Neural progenitor cell (in vitro differentiated cells): ENCODE data around the gene PLCB1. TPM values are rescaled to one million over a fixed set of nuclear protein-coding genes. Genes with fewer than 3 reads are reported as not detected.
A peak's percentile ranks its signal among the peaks of the same experiment; 100 is the strongest.

Experiments used
- DNase-seq: peaks from one replicate; pipeline ENCODE4 v3.0.0-alpha.2; 2016; ENCODE audit warnings: low spot score
- H2AFZ ChIP-seq: fragments of 200-600 bp; sonication (generic); replicated peaks from 2 replicates; pipeline ENCODE4 v1.6.1; 2016; ENCODE audit warnings: antibody characterized with exemption
- H3F3A ChIP-seq: fragments of 200-600 bp; sonication (generic); 2 replicates; pipeline ENCODE4 v1.6.1; 2016; ENCODE audit warnings: antibody characterized with exemption, low read depth
- H3K27ac ChIP-seq: fragments of 200-600 bp; sonication (generic); 2 replicates; pipeline ENCODE4 v1.5.1; 2016; ENCODE audit warnings: mild to moderate bottlenecking
- H3K27me3 ChIP-seq: fragments of 200-600 bp; sonication (generic); 2 replicates; pipeline ENCODE4 v1.6.1; 2016; ENCODE audit warnings: mild to moderate bottlenecking, moderate library complexity
- H3K36me3 ChIP-seq: fragments of 200-600 bp; sonication (generic); 2 replicates; pipeline ENCODE4 v1.5.1; 2016
- H3K4me1 ChIP-seq: fragments of 200-600 bp; sonication (generic); 2 replicates; pipeline ENCODE4 v1.6.1; 2016; ENCODE audit warnings: mixed run types
- H3K4me2 ChIP-seq: fragments of 200-600 bp; sonication (generic); 2 replicates; pipeline ENCODE4 v1.6.1; 2016
- H3K4me3 ChIP-seq: fragments of 200-600 bp; sonication (generic); 2 replicates; pipeline ENCODE4 v1.5.1; 2016
- H3K79me2 ChIP-seq: fragments of 200-600 bp; sonication (generic); 2 replicates; pipeline ENCODE4 v1.6.1; 2016; ENCODE audit warnings: low read depth
- H3K9ac ChIP-seq: fragments of 200-600 bp; sonication (generic); 2 replicates; pipeline ENCODE4 v1.6.1; 2016
- H3K9me3 ChIP-seq: fragments of 200-600 bp; sonication (generic); 2 replicates; pipeline ENCODE4 v1.5.1; 2016; ENCODE audit warnings: low read depth
- H4K20me1 ChIP-seq: fragments of 200-600 bp; sonication (generic); 2 replicates; pipeline ENCODE4 v1.6.1; 2016; ENCODE audit warnings: low read depth
- H3K27ac Mint-ChIP-seq: 3 replicates; pipeline ENCODE4 v1.8.0; 2021; ENCODE audit warnings: mixed read lengths
- H3K27me3 Mint-ChIP-seq: 2 replicates; pipeline ENCODE4 v1.8.0; 2022; ENCODE audit warnings: low read depth, mild to moderate bottlenecking, inconsistent platforms, moderate library complexity, mixed read lengths; ENCODE audit not compliant: insufficient read depth
- H3K36me3 Mint-ChIP-seq: 3 replicates; pipeline ENCODE4 v1.8.0; 2021; ENCODE audit warnings: mixed read lengths
- H3K4me1 Mint-ChIP-seq: 3 replicates; pipeline ENCODE4 v1.8.0; 2021; ENCODE audit warnings: mixed read lengths
- H3K4me3 Mint-ChIP-seq: 3 replicates; pipeline ENCODE4 v1.8.0; 2021; ENCODE audit warnings: mild to moderate bottlenecking, moderate library complexity, mixed read lengths
- H3K9me3 Mint-ChIP-seq: 3 replicates; pipeline ENCODE4 v1.8.0; 2020; ENCODE audit warnings: mixed read lengths
- EZH2 ChIP-seq: fragments of 200-600 bp; sonication (generic); IDR thresholded peaks from 2 replicates; pipeline ENCODE4 v1.6.1; 2017; ENCODE audit warnings: antibody characterized with exemption, mild to moderate bottlenecking, moderate library complexity
- EZH2phosphoT487 ChIP-seq: fragments of 200-600 bp; sonication (generic); IDR thresholded peaks from 2 replicates; pipeline ENCODE4 v1.6.1; 2017; ENCODE audit warnings: antibody characterized with exemption
- total RNA-seq: library from RNA; depleted of rRNA; stranded (reverse); fragments of >200 nt; gene quantifications from 2 replicates; pipeline ENCODE4 v1.2.3, GENCODE V29; 2015; ENCODE audit warnings: low replicate concordance
- TF ChIP-seq, protein P1 (sequence below): fragments of 200-600 bp; sonication (generic); IDR thresholded peaks from 2 replicates; pipeline ENCODE4 v1.5.1; 2017; ENCODE audit warnings: antibody characterized with exemption, mild to moderate bottlenecking

Gene PLCB1
- total RNA-seq, 1 donor from 2014 or later, result 30.2 TPM

DNA sequence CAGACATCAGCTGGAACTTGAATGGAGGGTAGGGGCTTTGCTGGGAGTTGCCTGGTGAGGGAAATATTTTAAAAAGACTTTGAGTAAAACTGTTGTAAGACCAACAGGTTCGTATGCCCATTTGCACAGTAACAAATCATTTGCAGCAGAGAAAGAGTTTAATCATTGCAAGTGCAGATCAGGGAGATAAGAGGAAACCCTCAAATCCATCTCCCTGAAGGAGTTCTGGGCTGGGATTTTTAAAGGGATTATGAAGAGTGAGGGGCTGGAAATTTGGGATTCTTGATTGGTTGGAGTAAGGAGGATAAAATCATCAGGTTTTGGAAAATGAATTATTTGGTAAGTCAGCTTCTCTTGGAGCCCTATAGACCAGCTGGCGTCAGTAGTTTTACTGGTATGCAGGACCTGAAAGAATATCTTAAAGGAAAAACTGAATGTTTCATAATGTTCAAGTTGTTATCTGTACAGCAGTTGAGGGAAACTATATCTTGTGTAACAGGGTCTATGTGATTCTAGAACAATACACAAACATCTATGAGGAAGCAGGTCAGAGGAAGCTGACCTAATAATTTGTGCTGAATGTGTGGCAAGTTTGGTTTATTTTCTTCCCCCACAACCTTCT, 295.5 kb downstream of the PLCB1 start:
- no peaks in the 10 kb centered on the region for H3K9me3 ChIP-seq
- TF ChIP-seq EZH2, result no peak
- no peak for TF ChIP-seq EZH2phosphoT487
- TF ChIP-seq, protein P1, sequence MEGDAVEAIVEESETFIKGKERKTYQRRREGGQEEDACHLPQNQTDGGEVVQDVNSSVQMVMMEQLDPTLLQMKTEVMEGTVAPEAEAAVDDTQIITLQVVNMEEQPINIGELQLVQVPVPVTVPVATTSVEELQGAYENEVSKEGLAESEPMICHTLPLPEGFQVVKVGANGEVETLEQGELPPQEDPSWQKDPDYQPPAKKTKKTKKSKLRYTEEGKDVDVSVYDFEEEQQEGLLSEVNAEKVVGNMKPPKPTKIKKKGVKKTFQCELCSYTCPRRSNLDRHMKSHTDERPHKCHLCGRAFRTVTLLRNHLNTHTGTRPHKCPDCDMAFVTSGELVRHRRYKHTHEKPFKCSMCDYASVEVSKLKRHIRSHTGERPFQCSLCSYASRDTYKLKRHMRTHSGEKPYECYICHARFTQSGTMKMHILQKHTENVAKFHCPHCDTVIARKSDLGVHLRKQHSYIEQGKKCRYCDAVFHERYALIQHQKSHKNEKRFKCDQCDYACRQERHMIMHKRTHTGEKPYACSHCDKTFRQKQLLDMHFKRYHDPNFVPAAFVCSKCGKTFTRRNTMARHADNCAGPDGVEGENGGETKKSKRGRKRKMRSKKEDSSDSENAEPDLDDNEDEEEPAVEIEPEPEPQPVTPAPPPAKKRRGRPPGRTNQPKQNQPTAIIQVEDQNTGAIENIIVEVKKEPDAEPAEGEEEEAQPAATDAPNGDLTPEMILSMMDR, result no peak
- no peaks in the 10 kb centered on the region for H3K79me2 ChIP-seq
- Mint-ChIP-seq H3K36me3 (no peaks in the 10 kb centered on the region), H3K27me3 (no peaks in the 10 kb centered on the region), H3K4me1 (peaks cover 28% of the 10 kb centered on the region), H3K9me3 (peaks cover 4% of the 10 kb centered on the region), H3K4me3 (no peak overlapping the region), H3K27ac (no peak overlapping the region)
- H4K20me1 ChIP-seq, result no peaks in the 10 kb centered on the region
- no peak overlapping the region for H3K9ac ChIP-seq
- no peaks in the 10 kb centered on the region for H3F3A ChIP-seq
- H2AFZ ChIP-seq, result no peak overlapping the region
- H3K27me3 ChIP-seq, result no peaks in the 10 kb centered on the region
- no peak for DNase-seq
- H3K36me3 ChIP-seq, result no peaks in the 10 kb centered on the region
- H3K4me1 ChIP-seq, result peaks cover 9% of the 10 kb centered on the region
- no peak overlapping the region for H3K4me2 ChIP-seq
- H3K27ac ChIP-seq, result no peak overlapping the region
- no peak overlapping the region for H3K4me3 ChIP-seq

DNA sequence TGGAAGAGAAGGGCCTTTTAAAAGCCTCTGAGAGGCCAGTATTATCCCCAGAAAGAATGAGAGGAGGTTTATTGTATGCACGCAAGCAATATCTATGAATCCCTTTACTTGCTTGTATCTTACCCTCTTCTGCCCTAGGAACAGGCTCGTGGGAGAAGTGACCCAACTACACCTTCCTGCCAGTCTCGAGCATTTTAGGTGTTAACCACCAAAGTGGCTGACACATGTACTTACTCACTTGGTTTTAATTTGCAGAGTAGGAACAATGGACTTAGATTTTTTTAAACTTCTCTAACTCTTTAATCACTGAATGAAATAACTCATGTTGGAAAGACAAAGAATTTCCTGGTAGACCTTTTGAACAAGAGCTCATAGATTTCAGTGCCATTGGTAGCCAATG, 296.9 kb downstream of the PLCB1 start:
- Histone ChIP-seq H3K4me2 (no peak overlapping the region), H3K27ac (no peak overlapping the region), H3K36me3 (no peaks in the 10 kb centered on the region), H3K4me1 (peaks cover 18% of the 10 kb centered on the region), H4K20me1 (no peaks in the 10 kb centered on the region), H3K9ac (no peak overlapping the region), H2AFZ (no peak overlapping the region), H3K4me3 (no peak overlapping the region), H3F3A (no peaks in the 10 kb centered on the region), H3K79me2 (no peaks in the 10 kb centered on the region), H3K9me3 (no peaks in the 10 kb centered on the region), H3K27me3 (no peaks in the 10 kb centered on the region)
- TF ChIP-seq EZH2phosphoT487 (no peak), EZH2 (no peak)
- TF ChIP-seq, protein P1, result no peak
- no peak for DNase-seq
- Mint-ChIP-seq H3K4me1 (peaks cover 41% of the 10 kb centered on the region), H3K4me3 (no peak overlapping the region), H3K27ac (no peak overlapping the region), H3K27me3 (no peaks in the 10 kb centered on the region), H3K9me3 (peaks cover 4% of the 10 kb centered on the region), H3K36me3 (no peaks in the 10 kb centered on the region)

DNA sequence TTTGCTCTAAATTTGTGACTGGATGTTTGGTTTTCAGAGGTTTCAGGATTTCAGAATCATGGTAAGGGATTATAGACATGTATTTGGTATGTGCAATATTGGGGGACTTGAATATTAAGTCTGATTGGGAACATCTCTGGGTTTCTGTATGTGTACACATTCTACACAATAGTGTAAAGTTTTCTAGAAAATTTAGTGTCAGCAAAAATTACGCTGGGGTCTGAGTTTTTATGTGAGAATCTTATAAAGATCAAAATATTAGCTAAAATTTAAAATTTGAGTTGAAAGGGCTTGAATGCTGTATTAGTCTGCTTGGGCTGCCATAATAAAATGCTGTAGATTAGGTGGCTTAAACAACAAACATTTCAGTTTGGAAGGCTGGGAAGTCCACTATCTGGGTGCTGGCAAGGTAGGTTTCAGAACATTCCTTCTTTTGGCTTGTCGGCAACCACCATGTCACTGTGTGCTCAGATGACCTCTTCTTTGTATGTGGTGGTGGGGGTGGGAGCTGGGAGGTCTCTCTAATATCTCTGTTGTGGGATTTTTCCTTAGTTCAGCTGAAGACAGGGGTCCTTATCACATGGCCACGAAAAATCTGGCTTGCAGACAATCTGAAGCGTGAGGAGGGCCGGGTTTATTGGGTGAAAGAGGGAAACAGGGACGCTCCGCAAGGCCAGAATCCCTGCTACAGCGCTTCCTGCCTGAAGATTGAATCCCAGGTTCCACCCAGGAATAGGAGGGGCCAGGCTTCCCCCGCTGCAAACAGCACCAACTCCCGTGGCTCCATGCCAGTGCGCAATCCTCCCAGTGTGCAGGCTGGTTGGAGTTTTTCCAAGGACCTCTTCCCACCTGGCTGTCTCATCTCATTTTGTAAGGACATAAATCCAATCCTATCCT, 299.7 kb downstream of the PLCB1 start:
- Histone ChIP-seq H3K9ac (no peak overlapping the region), H4K20me1 (no peaks in the 10 kb centered on the region), H3K27me3 (no peaks in the 10 kb centered on the region), H3K36me3 (no peaks in the 10 kb centered on the region), H3F3A (no peaks in the 10 kb centered on the region), H2AFZ (no peak overlapping the region), H3K4me1 (peaks cover 18% of the 10 kb centered on the region), H3K4me2 (no peak overlapping the region), H3K79me2 (no peaks in the 10 kb centered on the region), H3K27ac (no peak overlapping the region), H3K4me3 (no peak overlapping the region), H3K9me3 (no peaks in the 10 kb centered on the region)
- DNase-seq, result peak; percentile 9
- H3K4me1 Mint-ChIP-seq, result peaks cover 45% of the 10 kb centered on the region
- TF ChIP-seq EZH2, result no peak
- TF ChIP-seq, protein P1, result no peak
- TF ChIP-seq EZH2phosphoT487, result no peak
- no peak overlapping the region for H3K4me3 Mint-ChIP-seq
- H3K9me3 Mint-ChIP-seq, result peaks cover 4% of the 10 kb centered on the region
- H3K36me3 Mint-ChIP-seq, result no peaks in the 10 kb centered on the region
- H3K27me3 Mint-ChIP-seq, result peaks cover 2% of the 10 kb centered on the region
- H3K27ac Mint-ChIP-seq, result peak overlapping the region; percentile 35
